Measurements from ENCODE around the gene IP6K1.
"Not testable (repeated sequence)": the region's sequence is repeated elsewhere in the genome, so short reads cannot be mapped to it uniquely, and the experiment has no call there.

Gene IP6K1

DNA sequence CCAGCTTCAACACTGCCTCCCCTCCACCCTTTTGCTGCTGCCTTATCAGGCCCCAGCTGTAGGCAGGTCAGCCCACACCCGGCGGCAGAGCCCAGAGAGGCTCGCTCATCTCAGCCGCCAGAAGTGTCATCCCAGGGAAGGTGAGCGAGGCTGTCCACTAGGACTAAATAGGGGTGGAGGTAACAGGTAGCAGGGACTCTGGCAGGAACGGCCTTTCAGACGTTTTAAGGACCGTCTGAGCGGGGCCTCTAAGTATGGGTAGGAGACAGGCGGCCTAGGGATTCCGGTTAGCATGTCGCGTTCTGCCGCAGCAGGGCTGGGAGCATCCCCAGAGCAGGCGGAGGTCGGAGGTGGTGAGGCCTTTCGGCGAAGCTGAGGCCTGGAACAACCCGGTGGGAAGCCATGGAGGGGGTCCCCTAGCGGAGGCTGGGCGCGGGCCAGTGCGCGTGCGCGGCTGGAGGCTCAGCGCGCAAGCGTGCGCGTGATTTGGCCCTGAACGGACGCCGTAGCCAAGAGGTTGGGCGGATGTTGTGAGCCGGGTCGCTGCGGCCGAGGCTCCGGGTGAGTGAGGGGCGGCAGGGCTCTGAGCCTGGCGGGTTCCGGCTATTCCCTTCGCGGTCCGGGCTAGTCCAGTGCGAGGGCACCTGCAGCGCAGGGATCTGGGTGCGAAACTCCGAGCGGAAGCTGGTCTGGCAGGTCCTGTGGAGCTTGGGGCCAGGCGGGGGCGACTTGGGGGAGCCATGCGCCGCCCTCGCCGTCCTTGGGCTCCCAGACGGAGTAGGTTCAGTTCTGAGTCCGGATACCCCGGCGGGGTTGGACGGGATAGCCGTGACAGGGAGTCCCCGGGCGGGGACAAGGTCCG is 97.1 kb downstream of the IP6K1 start, which contains the start of the genes MST1 and RNF123:
MST1 (minus strand) TSS at position 429 of the 862 bp plus-strand sequence. CDS start 783 bp downstream, outside the sequence.
RNF123 (plus strand) TSS at position 512 of the 862 bp plus-strand sequence. CDS start 1,609 bp downstream, outside the sequence.
- peak; percentile 83 for DNase-seq (ENCODE audit: low read depth, low spot score)

DNA sequence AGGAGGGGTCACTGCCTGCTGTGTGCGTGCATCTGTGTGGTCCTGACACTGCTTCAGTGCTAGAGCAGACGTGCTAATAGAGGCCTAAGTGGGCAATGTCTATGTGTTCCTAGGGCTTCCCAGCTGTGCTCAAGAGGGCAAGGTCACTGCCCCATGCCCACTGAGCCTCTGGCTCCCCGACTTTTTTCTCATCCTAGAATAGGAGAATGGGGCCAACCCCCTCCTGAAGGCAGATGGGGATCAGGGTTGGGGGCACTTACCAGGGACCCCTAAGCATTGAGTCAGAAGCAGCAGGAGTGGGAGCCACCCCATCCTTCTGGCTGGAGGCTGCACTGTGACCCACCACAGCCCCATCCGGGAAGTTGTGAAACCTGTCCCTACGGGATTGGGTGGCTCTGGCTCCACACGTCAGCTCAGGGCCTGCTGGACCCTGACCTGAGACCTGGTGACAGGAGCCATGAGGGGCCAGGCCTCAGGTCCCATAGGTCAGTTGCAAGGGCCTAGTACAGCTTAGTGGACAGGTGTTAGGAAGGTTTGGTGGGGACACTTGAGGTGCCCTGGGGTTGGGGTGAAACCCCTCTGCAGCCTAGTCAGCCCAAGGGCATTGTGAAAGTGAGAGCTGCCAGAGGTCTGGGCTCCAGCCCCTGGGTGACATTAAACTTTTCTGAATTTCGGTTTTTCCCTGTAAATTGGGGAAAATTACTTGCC is 97.8 kb downstream of the IP6K1 start:
- not testable (repeated sequence) for DNase-seq (ENCODE audit: low read depth, low spot score)

DNA sequence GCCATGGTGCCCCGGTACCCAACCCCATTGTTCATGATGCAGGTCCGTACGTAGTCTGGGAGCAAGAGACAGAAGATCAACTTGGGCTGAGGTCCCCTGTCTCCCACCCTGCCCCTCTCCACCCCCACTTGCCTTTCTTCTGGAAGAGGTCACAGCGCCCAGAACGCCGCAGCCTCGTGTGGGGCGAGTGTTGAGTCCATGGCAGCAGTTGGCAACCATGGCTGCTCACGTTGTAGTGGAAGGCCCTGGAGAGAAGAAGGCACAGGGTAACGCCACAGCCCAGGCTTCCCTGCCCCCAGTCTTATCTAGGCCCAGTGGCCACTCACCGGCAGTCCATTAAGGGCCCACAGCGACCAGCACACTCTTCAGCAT is 98.9 kb downstream of the IP6K1 start:
- DNase-seq (ENCODE audit: low read depth, low spot score) = not testable (repeated sequence)

DNA sequence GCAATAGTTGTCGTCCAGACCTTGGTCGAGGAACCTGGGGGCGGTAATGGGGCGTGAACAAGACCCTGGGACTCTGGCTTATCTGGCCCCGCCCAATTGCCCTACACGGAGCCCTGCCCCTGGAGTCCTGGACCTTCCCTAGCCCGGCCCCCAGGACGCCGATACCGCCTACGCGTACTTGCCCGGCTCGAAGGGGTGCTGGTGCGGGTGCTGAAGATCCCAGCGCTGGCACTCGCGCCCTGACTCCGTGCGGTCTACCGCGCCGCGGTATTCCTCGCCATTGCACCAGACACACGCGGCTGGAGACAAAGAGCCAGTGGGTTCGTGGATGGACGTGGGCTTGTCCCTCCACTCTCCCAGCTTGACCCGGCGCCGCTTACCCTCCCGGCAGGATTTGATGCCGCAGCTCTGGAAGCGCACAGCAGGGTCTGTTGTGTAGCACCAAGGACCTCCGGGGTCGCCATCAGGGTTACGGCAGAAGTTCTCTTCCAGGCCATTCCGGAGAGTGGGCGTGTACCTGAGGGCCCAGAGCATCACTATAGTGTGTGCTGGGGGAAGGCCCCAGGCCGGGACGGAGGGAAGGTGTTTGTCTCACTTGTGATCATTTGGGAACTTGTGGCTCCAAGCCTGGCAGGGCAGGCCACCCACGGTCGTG is 99.4 kb downstream of the IP6K1 start:
- DNase-seq (ENCODE audit: low read depth, low spot score) = not testable (repeated sequence)

DNA sequence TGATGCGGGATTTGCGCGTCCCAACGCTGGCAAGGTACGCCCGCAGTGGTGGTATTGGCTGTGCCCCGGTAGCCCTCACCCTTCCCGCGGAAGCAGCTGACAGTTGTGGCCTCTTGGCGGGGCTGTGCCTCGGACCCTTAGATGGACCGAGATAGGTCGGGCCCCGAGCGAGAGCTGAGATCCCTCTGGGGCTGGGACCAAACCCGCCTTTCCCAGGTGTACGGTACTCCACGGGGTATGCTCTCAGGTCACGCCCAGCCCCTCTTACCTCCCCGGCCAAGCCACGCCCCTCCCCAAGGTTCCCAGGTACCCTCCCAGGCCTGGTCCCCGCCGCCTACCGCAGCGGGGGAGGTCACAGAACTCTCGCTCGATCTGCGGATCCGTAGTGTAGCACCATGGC is 100.0 kb downstream of the IP6K1 start:
- not testable (repeated sequence) for DNase-seq (ENCODE audit: low read depth, low spot score)

DNA sequence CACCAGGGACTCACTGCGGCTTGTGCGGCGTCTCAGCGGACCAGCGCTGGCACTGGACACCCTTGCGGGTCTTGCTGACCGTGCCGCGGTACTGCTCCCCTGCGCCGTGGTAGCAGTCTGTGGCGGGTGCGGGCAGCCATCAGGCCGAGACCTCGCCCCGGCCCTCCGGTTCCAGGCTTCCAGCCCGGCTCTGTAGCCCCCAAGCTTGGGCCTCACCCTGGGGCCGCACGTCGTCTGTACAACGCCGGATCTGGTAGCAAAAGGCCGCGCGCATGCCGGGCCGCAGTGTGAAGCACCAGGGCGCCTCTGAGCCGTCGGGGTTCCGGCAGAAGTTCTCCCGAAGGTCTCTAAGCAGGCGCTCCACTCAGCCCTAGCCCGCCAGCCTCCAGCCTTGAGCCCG is 100.5 kb downstream of the IP6K1 start:
- DNase-seq (ENCODE audit: low read depth, low spot score) = not testable (repeated sequence)

DNA sequence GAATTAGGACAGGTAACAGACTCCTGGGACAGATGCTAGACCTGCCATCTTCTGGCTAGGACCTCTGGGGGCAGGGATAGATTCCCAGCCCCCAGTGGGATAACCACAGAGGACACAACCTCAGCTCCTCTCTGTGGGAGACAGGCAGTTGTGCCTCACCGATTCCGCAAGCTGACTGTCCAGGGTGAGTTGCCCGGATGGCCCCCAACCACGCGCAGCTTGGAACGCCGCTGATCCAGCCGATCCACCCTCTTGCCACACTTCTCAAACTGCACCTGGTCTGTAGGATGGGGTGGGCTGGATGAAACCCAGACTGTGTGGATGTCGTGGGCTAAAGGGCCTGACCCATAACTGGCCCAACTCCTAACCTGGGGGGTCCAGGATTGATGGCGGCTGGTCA is 101.2 kb downstream of the IP6K1 start:
- not testable (repeated sequence) for DNase-seq (ENCODE audit: low read depth, low spot score)

DNA sequence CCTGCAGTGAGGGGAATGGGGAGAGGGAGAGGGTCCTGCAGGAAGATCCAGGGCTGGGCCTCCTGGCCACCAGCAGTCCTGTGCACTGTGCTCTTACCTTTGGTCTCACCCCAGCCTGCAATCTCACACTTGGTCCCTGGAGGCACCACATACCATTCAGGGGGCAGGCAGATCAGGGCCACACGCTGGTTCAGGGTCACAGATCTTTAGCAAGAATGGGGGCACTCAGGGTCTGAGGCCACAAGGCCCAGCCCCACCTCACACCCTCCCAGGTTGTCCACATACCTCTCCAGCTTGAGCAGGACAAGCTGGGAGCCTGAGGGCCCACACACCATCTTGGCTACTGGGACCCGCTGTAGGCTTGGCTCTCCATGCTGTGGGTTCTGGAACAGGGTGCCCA is 101.9 kb downstream of the IP6K1 start:
- not testable (repeated sequence) for DNase-seq (ENCODE audit: low read depth, low spot score)

DNA sequence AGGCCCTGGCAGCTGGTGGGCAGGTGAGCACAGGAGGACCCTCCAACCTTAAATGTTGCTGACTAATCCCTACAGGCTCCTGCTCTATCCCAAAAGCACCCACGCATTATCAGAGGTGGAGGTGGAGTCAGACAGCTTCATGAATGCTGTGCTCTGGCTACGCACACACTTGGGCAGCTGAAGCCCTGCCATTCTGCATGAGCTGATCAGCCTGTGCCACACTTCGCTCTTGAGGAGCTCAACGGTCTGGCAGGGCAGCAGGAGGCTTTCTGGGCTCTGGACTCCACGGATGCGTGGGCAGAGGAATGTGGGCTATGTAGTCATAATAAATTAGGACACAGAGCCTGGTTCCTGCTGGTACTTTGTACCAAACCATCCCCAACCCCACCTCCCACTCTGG is 103.2 kb downstream of the IP6K1 start:
- DNase-seq (ENCODE audit: low read depth, low spot score) = no peak

DNA sequence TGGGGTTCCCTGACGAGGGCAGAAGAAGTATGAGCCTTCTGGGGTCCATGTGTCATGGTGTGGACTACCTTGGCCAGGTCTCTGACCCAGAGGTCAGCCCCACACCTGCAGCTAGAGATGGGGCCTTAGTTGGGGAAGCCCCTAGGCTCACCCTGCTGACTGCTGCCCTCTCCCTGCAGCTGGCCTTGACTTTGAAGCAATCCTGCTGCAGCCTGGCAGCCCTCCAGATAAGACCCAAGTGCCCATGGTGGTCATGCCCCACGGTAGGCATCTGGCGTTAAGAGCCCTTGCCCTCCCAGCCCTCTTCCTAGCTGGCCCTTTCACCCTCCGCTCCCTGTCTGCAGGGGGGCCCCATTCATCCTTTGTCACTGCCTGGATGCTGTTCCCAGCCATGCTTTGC is 104.8 kb downstream of the IP6K1 start:
- no peak for DNase-seq (ENCODE audit: low read depth, low spot score)

DNA sequence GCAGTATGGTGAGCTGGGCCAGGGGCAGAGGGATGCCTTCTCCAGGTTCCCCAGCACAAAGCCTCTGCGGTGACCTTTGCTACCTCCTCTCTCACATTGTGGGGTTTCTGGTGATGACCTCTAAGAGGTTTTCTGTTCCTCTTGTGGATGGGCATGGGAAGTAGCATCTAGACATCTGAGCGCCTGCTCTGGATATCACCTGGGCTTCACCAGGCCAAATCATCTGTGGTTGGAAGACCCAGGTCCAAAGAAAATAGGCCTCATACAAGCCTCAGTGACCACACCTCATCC is 105.2 kb downstream of the IP6K1 start:
- no peak for DNase-seq (ENCODE audit: low read depth, low spot score)

DNA sequence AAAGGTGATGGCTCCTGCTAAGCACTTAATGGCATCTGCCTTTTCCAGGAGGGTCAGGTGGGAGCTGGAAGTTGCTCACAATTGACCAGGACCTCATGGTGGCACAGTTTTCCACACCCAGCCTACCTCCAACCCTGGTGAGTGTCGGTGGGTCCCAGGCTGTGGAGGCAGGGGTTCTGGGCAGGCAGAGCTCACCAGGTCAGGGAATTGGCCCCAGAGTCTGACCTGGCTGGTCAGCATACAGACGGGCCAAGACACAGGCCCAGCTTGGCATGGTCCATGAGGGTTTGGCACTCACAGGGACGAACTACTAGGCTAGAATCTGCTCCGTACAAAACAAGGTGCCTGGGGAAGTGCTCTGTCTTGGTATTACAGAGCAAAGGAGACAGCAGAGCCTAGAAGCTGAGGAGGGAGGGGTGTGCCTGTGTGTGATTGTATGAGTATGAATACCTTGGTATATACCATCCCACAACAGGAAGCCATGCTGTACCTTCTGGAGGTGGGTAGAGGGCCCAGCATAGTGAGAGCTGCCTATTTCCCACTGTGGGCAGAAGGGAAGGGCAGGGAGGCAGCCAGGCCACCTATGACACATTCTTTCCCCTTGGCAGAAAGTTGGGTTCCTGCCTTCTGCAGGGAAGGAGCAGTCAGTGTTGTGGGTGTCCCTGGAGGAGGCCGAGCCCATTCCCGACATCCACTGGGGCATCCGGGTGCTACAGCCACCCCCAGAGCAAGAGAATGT is 105.7 kb downstream of the IP6K1 start:
- DNase-seq (ENCODE audit: low read depth, low spot score) = no peak

DNA sequence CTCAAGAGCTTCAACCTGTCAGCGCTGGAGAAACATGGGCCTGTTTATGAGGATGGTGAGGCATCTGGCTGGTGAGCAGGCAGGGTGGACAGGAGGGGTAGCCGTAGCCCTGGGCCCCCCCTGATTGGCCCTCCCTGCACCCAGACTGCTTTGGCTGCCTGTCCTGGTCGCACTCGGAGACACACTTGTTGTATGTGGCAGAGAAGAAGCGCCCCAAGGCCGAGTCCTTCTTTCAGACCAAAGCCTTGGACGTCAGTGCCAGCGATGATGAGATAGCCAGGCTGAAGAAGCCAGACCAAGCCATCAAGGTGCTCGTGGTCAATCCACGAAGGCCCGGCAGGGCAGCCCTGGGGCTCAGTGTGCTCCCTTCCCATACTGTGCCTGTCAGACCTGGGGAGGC is 110.4 kb downstream of the IP6K1 start:
- no peak for DNase-seq (ENCODE audit: low read depth, low spot score)

DNA sequence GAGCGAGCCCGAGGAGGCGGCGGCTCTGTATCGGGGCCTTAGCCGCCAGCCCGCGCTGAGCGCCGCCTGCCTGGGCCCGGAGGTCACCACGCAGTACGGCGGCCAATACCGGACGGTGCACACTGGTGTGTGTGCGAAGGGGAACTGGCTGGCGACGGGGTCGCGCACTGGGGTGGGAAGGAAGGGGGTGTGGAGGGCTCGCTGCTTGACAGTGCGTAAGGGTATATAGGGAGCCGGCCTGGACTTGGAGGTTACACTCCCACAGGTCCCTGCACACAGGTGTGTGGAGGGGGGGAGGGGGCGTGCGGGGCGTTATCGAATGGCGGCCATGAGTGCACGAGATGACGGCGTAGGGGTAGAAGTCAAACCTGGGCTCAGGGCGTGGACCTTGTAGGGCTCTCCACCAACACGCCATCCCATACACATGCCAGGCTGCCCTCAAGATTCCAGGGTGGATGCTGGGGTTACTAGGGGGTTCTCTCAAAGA is 111.8 kb downstream of the IP6K1 start:
- no peak for DNase-seq (ENCODE audit: low read depth, low spot score)
